NCI-H2171 treated with DMSO at 0.1 percent for 48 hours (cell line): ENCODE measurements around the gene CRB1.

Experiments used
- DNase-seq: peaks from one replicate; lab custom pipeline; 2025; lab: John Stamatoyannopoulos, UW

Gene CRB1

DNA sequence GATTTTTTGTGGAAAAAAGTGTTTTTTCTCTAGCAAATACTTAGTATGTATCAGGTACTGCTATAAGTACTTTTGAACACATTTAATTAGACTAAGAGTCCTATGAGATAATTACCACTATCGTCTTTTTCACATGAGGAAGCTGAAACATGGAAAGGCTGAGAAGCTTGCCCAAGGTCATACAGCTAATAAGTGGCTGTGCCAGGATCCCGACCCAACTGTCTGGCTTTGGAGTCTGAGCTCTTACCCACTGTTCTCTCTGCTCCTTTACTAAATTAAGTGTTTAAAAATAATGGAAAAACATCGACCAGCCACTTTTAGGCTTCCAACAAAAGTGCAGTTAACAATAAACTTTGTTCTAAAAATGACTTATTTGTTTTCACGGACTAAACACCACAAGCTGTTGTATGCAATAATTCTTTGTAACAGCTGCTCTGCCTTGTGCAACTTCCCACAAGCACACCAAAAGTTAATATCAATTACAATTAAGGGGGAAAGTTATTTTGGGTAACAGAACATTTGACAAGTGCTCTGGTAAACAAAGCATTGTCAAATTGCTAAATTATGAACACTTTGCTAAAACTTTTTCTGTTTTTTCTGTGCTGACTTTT is 75.7 kb downstream of the CRB1 start:
- peak; percentile 2 for DNase-seq

- no peak for DNase-seq
Observed at GRCh38 chr1:197351821-197352440, 83.9 kb downstream of the CRB1 start.

DNA sequence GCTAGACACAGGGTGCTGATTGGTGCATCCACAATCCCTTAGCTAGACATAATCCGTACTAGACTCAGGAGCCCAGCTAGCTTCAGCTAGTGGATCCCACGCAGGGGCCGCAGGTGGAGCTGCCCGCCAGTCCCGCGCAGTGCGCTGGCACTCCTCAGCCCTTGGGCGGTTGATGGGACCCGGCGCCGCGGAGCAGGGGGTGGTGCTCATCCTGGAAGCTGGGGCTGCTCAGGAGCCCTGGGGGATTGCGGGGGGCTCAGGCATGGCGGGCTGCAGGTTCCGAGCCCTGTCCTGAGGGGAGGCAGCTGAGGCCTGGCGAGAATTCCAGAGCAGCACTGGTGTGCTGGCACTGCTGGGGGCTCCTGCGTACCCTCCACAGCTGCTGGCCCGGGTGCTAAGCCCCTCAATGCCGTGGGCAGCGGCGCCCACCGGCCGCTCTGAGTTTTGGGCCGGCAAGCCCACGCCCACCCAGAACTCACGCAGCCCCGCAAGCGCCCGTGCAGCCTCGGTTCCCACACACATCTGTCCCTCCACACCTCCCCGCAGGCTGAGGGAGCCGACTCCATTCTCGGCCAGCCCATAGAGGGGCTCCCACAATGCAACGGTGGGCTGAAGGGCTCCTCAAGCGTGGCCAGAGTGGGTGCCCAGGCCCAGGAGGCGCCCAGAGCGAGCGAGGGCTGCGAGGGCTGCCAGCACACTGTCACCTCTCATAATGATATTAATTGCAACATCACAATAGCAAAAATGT is 87.4 kb downstream of the CRB1 start:
- DNase-seq = no peak

- DNase-seq = peak; percentile 43
Observed at GRCh38 chr1:197356723-197357533, 88.9 kb downstream of the CRB1 start.

- no peak for DNase-seq
Observed at GRCh38 chr1:197358959-197359358, 90.9 kb downstream of the CRB1 start.

GRCh38 chr1:197360068-197360467 is 92.0 kb downstream of the CRB1 start:
- peak; percentile 42 for DNase-seq

GRCh38 chr1:197362871-197363270 is 94.8 kb downstream of the CRB1 start:
- no peak for DNase-seq

DNA sequence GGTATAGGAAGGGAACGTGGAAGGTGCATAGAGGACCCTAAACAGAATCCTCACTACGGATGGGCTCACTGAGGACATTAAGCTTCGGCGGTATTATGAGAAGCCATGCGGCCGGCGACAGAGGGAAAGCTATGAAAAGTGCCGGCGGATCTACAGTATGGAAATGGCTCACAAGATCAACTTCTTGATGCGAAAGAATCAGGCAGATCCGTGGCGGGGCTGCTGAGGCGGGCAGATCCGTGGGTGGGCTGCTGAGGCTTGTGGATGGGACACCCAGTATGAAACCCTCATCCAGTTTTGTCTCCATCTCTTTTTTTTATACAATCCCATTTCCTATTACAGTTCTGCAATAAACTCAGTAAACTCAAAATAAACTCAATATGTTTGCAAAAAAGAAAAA is 95.8 kb downstream of the CRB1 start:
- DNase-seq = no peak

- no peak for DNase-seq
Observed at GRCh38 chr1:197366996-197367395, 98.9 kb downstream of the CRB1 start.

DNA sequence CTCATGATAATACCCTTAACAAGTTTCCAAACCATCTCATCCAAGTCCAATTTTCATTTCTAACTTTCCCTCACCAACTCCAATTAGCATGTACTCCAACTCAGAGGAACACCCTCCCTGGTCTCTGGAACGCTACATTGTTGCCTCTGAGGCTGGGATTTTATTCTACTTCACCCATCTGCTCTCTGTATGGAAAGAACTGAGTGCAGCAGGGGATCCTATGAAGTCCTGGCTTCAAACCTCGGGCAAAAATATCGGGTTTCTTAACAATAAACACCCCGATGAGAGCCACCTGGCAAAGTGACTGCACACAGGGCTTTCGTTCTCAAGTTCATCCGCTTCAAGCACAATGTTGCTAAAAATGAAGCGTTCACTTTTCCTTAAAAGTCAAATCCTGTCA is 99.6 kb downstream of the CRB1 start:
- peak; percentile 84 for DNase-seq

- no peak for DNase-seq
Observed at GRCh38 chr1:197374428-197374827, 106.4 kb downstream of the CRB1 start.

- DNase-seq = no peak
Observed at GRCh38 chr1:197384471-197384870, 116.4 kb downstream of the CRB1 start.

- DNase-seq = no peak
Observed at GRCh38 chr1:197388801-197389200, 120.7 kb downstream of the CRB1 start.

DNA sequence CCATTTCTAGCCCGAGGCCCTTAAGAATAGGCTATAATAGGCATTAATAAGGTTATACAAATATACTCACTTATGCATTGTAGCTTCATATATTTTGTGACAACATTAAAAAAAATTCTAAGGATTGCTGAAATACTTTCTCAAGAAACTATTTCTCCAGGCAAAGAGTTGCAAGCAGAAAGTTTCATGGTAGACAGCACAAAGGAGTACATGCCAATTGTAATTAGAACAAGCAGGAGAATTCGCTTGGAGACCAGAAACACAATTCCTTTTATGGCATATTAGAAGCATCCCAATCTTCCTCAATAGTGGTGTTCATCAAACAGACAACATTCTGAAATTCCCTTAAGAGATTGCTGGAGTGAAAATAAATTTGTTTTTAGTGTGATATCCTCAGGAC is 122.8 kb downstream of the CRB1 start:
- DNase-seq = no peak

DNA sequence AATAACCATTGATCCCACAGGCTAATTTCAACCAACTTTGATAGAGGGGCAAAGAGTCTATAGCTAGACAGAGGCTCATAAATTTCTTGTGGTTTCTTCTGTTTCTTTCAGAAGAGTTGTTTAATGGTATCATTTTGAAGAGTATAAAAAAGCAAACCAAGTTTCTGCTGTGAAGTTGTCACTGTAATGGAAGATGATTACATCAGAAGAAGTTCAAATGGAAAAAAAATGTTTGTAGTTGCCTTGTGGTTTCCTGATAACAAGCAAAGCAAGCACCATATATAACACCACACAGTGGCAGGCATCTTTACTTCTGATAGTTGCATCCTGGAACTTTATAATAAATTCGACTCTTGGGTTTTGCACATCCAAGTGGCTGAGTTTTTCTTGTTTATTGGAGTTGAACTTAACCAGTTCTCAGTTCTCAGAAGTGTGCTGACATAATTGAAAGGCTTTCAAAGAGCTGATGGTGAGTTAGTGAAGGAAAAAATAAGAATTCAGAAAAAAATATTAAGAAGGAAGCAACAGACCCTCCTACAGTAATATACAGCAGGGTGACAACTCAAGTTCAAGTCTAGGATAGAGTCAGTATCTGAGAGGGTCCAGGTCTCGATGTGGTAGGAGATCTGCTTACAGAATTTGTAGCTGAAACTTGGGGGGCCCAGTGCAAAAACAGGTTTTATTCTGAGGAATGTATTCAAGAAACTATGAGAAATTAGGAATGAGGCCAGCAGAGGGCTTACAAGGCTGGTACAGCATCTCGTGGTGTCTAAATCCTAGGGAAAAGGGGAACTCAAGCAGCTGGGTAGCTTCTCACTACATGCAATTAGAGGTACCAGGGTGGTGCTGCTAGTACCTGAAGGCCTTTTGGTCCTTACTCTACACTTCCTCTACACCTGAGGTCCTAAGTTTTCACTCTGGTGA is 123.5 kb downstream of the CRB1 start:
- DNase-seq = no peak

- no peak for DNase-seq
Observed at GRCh38 chr1:197392541-197392940, 124.5 kb downstream of the CRB1 start.

- DNase-seq = no peak
Observed at GRCh38 chr1:197393105-197393504, 125.1 kb downstream of the CRB1 start.

GRCh38 chr1:197393772-197394171 is 125.7 kb downstream of the CRB1 start:
- no peak for DNase-seq

- DNase-seq = no peak
Observed at GRCh38 chr1:197394831-197395608, 127.0 kb downstream of the CRB1 start.

DNA sequence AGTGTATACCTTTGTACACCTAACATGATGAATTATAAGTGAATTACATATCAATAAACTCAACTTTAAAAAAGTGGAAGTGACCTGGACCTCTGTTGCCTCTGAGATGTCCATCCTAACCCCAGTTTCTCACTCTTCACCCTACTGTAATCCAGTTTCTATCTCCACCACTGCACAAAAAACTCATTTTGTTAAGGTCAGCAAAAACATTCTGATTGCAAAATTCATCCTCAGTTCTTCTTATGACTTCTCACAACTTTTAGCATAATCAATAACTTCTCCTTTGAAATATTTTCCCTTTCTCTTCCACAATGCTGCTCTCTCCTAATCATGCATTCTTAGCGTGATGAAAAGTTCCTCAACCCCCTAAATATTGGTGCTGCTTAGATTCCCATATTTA is 129.8 kb downstream of the CRB1 start:
- no peak for DNase-seq
